Astrocyte (in vitro differentiated cells and primary cell): ENCODE measurements around the gene SRPK3. TPM values are rescaled to one million over a fixed set of nuclear protein-coding genes. Genes with fewer than 3 reads are reported as not detected.
A peak's percentile ranks its signal among the peaks of the same experiment; 100 is the strongest.

Experiments
- DNase-seq: peaks from one replicate; pipeline ENCODE4 v3.0.0-alpha.2; 2010; ENCODE audit warnings: low read depth
- FAIRE-seq: peaks from 2 replicates; lab custom pipeline; 2011; peaks lifted over from hg19 to GRCh38; lab: Jason Lieb, UNC
- H2AFZ ChIP-seq: 2 replicates; pipeline ENCODE4 v1.6.0; 2012; ENCODE audit warnings: low read depth, low read length, inconsistent platforms
- H3K27ac ChIP-seq: 2 replicates; pipeline ENCODE4 v1.5.1; 2011; ENCODE audit warnings: low read depth, low read length, inconsistent platforms
- H3K27me3 ChIP-seq: 2 replicates; pipeline ENCODE4 v1.6.0; 2011; ENCODE audit warnings: low read length, inconsistent platforms; ENCODE audit not compliant: insufficient read depth
- H3K36me3 ChIP-seq: 2 replicates; pipeline ENCODE4 v1.5.1; 2011; ENCODE audit warnings: low read length, inconsistent platforms; ENCODE audit not compliant: insufficient read depth
- H3K4me1 ChIP-seq: 2 replicates; pipeline ENCODE4 v1.5.1; 2011; ENCODE audit warnings: low read length, inconsistent platforms; ENCODE audit not compliant: insufficient read depth
- H3K4me2 ChIP-seq: 2 replicates; pipeline ENCODE4 v1.6.0; 2012; ENCODE audit warnings: low read length, inconsistent platforms
- H3K4me3 ChIP-seq: 2 replicates; pipeline ENCODE4 v1.5.1; 2011; ENCODE audit warnings: low read depth, mild to moderate bottlenecking, low read length, inconsistent platforms; ENCODE audit not compliant: insufficient read depth
- H3K79me2 ChIP-seq: 2 replicates; pipeline ENCODE4 v1.6.0; 2012; ENCODE audit warnings: mild to moderate bottlenecking, low read length, inconsistent platforms; ENCODE audit not compliant: insufficient read depth
- H3K9ac ChIP-seq: 2 replicates; pipeline ENCODE4 v1.6.0; 2012; ENCODE audit warnings: mild to moderate bottlenecking, low read length, inconsistent platforms
- H3K9me3 ChIP-seq: 2 replicates; pipeline ENCODE4 v1.5.1; 2012; ENCODE audit warnings: low read depth, mild to moderate bottlenecking, low read length, inconsistent platforms; ENCODE audit not compliant: insufficient read depth
- H4K20me1 ChIP-seq: 2 replicates; pipeline ENCODE4 v1.6.0; 2012; ENCODE audit warnings: low read length, inconsistent platforms; ENCODE audit not compliant: insufficient read depth
- H3K27ac Mint-ChIP-seq: one replicate; pipeline ENCODE4 v1.8.0; 2021; ENCODE audit warnings: mild to moderate bottlenecking, mixed read lengths; ENCODE audit not compliant: unreplicated experiment
- H3K27me3 Mint-ChIP-seq: one replicate; pipeline ENCODE4 v1.8.0; 2021; ENCODE audit warnings: low read depth, mixed read lengths; ENCODE audit not compliant: unreplicated experiment
- H3K36me3 Mint-ChIP-seq: one replicate; pipeline ENCODE4 v1.8.0; 2021; ENCODE audit warnings: low read depth, mixed read lengths; ENCODE audit not compliant: unreplicated experiment
- H3K4me1 Mint-ChIP-seq: one replicate; pipeline ENCODE4 v1.8.0; 2021; ENCODE audit warnings: low read depth, mixed read lengths; ENCODE audit not compliant: unreplicated experiment
- H3K4me3 Mint-ChIP-seq: one replicate; pipeline ENCODE4 v1.8.0; 2021; ENCODE audit warnings: mild to moderate bottlenecking, moderate library complexity, mixed read lengths; ENCODE audit not compliant: unreplicated experiment
- H3K9me3 Mint-ChIP-seq: one replicate; pipeline ENCODE4 v1.8.0; 2021; ENCODE audit warnings: mild to moderate bottlenecking, mixed read lengths; ENCODE audit not compliant: unreplicated experiment
- CTCF ChIP-seq: IDR thresholded peaks from 2 replicates; pipeline ENCODE4 v1.5.1; 2011; ENCODE audit warnings: low read depth, mild to moderate bottlenecking, inconsistent platforms, low read length, moderate library complexity; ENCODE audit not compliant: insufficient read depth
- EZH2 ChIP-seq: IDR thresholded peaks from 2 replicates; pipeline ENCODE4 v1.6.1; 2012; ENCODE audit warnings: mild to moderate bottlenecking, low read length, inconsistent platforms; ENCODE audit not compliant: insufficient read depth
- total RNA-seq: library from RNA; stranded (reverse); gene quantifications from 2 replicates; pipeline ENCODE4 v1.2.1, GENCODE V29; 2021

Gene SRPK3
- total RNA-seq, 1 donor from 2014 or later = not detected

DNA sequence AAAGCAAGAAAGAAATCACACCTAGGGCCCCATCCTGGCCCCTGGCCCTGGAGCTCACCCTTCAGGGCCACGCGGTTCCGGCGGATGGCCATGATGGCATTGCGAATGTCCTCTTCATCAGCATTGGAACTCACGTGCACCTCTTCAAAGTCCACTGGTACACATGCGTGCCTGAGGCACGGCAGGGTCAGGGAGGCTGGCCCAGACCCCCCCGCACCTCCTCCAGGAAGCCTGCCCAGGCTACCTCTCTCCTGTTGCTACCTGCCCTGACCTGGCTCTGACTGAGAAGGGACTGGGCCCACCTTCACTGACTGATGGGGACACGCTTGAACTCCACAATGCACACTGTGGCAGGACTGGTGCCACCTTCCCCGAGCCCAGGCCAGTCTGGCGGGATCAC is 8.8 kb downstream of the SRPK3 start:
- no peaks in the 10 kb centered on the region for H3K36me3 Mint-ChIP-seq
- Histone ChIP-seq H3K79me2 (peaks cover 38% of the 10 kb centered on the region), H3K27me3 (no peaks in the 10 kb centered on the region), H3K9ac (no peak overlapping the region), H3K9me3 (no peaks in the 10 kb centered on the region), H3K27ac (no peak overlapping the region), H3K4me2 (no peak overlapping the region), H3K4me3 (no peak overlapping the region), H3K4me1 (peaks cover 9% of the 10 kb centered on the region), H2AFZ (no peak overlapping the region), H3K36me3 (no peaks in the 10 kb centered on the region), H4K20me1 (peaks cover 6% of the 10 kb centered on the region)
- H3K4me1 Mint-ChIP-seq = no peaks in the 10 kb centered on the region
- no peaks in the 10 kb centered on the region for H3K9me3 Mint-ChIP-seq
- no peak for TF ChIP-seq CTCF
- no peak for TF ChIP-seq EZH2
- DNase-seq = no peak
- no peaks in the 10 kb centered on the region for H3K27me3 Mint-ChIP-seq
- FAIRE-seq = no peak
- no peak overlapping the region for H3K27ac Mint-ChIP-seq
- no peak overlapping the region for H3K4me3 Mint-ChIP-seq

- Mint-ChIP-seq H3K36me3 (no peaks in the 10 kb centered on the region), H3K27ac (no peak overlapping the region), H3K4me1 (peaks cover 5% of the 10 kb centered on the region), H3K9me3 (no peaks in the 10 kb centered on the region), H3K27me3 (no peaks in the 10 kb centered on the region), H3K4me3 (no peak overlapping the region)
- peaks cover 55% of the 10 kb centered on the region for H3K79me2 ChIP-seq
- H3K4me3 ChIP-seq = no peak overlapping the region
- no peak for DNase-seq
- no peak overlapping the region for H3K4me2 ChIP-seq
- no peaks in the 10 kb centered on the region for H3K9me3 ChIP-seq
- peaks cover 15% of the 10 kb centered on the region for H4K20me1 ChIP-seq
- H3K9ac ChIP-seq = no peak overlapping the region
- FAIRE-seq = peak; percentile 49
- TF ChIP-seq CTCF (no peak), EZH2 (no peak)
- H3K4me1 ChIP-seq = peaks cover 16% of the 10 kb centered on the region
- no peaks in the 10 kb centered on the region for H3K36me3 ChIP-seq
- H2AFZ ChIP-seq = no peak overlapping the region
- H3K27me3 ChIP-seq = no peaks in the 10 kb centered on the region
- no peak overlapping the region for H3K27ac ChIP-seq
Measured at GRCh38 chrX:153791104-153791852, 10.4 kb downstream of the SRPK3 start.

DNA sequence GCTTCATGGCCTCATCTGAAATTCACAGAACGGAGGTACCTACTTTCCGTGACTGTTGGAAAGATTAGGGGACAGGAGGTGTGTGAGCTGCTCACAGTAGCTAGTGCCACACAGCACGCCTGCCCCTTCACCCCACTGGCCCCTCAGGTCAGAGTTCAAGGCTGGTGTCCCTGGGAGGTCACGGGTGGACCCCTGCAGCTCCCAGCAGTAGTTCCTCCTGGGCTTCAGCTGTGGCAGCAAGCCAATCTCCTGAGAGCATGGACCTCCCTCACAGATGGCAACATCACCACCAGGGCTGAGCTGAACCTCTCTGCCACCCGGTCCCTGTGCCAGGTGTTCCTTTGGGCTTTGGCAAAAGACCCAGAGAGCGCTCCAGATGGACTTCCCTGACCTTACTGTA is 11.5 kb downstream of the SRPK3 start:
- peaks cover 25% of the 10 kb centered on the region for H4K20me1 ChIP-seq
- Mint-ChIP-seq H3K9me3 (no peaks in the 10 kb centered on the region), H3K36me3 (no peaks in the 10 kb centered on the region), H3K27ac (no peak overlapping the region), H3K4me3 (no peak overlapping the region), H3K4me1 (peaks cover 5% of the 10 kb centered on the region), H3K27me3 (no peaks in the 10 kb centered on the region)
- no peak overlapping the region for H3K4me3 ChIP-seq
- no peak for FAIRE-seq
- no peak overlapping the region for H3K27ac ChIP-seq
- H2AFZ ChIP-seq = no peak overlapping the region
- no peaks in the 10 kb centered on the region for H3K27me3 ChIP-seq
- peak overlapping the region; percentile 94 for H3K4me2 ChIP-seq
- peaks cover 16% of the 10 kb centered on the region for H3K4me1 ChIP-seq
- peaks cover 65% of the 10 kb centered on the region for H3K79me2 ChIP-seq
- H3K9me3 ChIP-seq = no peaks in the 10 kb centered on the region
- H3K9ac ChIP-seq = peak overlapping the region; percentile 98
- TF ChIP-seq CTCF = no peak
- TF ChIP-seq EZH2 = no peak
- no peak for DNase-seq
- H3K36me3 ChIP-seq = no peaks in the 10 kb centered on the region
